ENCODE results near the gene MACROD2. TPM values are rescaled to one million over a fixed set of nuclear protein-coding genes. Genes with fewer than 3 reads are reported as not detected.

Gene MACROD2
- total RNA-seq, 1 experiment from 2014 or later = 1.6 TPM

DNA sequence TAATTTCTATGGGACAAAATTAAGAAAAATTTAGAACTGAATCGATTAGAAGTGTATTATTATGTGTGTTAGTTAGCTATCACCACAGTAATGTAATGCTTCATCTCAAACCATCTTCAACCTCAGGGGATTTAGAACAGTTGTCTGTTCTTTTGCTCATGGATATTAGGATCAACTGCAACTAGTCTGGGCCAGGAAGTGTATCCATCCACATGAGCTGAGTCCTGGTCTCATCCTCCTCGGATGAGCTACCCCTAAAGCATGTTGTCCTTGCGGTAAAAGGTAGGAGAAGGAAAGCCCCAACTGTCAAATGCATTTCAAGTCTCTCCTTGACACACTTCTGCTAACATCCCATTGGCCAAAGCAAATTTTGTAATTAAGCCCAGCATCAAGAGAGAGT, 2040.3 kb downstream of the MACROD2 start:
- H3K4me1 Mint-ChIP-seq = peaks cover 6 to 12% of the 10 kb centered on the region in 2 experiments; a peak in 3 of 4 replicates
- Histone ChIP-seq H4K20me1 (ENCODE audit: control insufficient read depth, insufficient read depth, insufficient read length) (no peaks in the 10 kb centered on the region), H3K27ac (ENCODE audit: insufficient read length, low read depth, low read length) (no peak overlapping the region), H3K14ac (ENCODE audit: insufficient read depth, low read length) (no peak overlapping the region), H2AFZ (ENCODE audit: low read length) (no peak overlapping the region), H3K56ac (ENCODE audit: insufficient read length, low read depth, low read length) (no peak overlapping the region), H4K8ac (replicated peaks; ENCODE audit: insufficient read length, low read depth, low read length) (no peak overlapping the region), H3T11ph (ENCODE audit: low read length) (no peak overlapping the region), H3K4me1 (ENCODE audit: insufficient read depth, low read length) (no peaks in the 10 kb centered on the region), H2BK120ac (ENCODE audit: low read depth, low read length, poor library complexity, severe bottlenecking) (no peak overlapping the region), H2AK5ac (ENCODE audit: insufficient read length, low read length) (no peak overlapping the region), H3K9ac (ENCODE audit: extremely low read depth, insufficient read length, low read length) (no peak overlapping the region), H3K4ac (ENCODE audit: low read depth, low read length) (no peak overlapping the region), H3K27me3 (ENCODE audit: insufficient read depth, low read length) (no peaks in the 10 kb centered on the region), H3K23ac (ENCODE audit: insufficient read length, low read depth, low read length) (no peak overlapping the region), H3K4me2 (ENCODE audit: insufficient read depth, insufficient read length, low read length) (no peak overlapping the region), H2BK15ac (ENCODE audit: low read depth, low read length) (no peak overlapping the region), H3K9me3 (ENCODE audit: control insufficient read depth, low read depth, low read length) (no peaks in the 10 kb centered on the region), H3K18ac (ENCODE audit: insufficient read length, low read depth, low read length) (no peak overlapping the region), H3K23me2 (ENCODE audit: insufficient read length, low read depth, low read length, poor library complexity, severe bottlenecking) (no peaks in the 10 kb centered on the region), H4K5ac (ENCODE audit: insufficient read length, low read depth, low read length) (no peak overlapping the region), H2BK5ac (ENCODE audit: insufficient read length, low read length) (no peak overlapping the region), H4K91ac (ENCODE audit: insufficient read length, low read depth, low read length) (no peak overlapping the region), H2BK12ac (ENCODE audit: insufficient read length, low read depth, low read length) (no peak overlapping the region), H3K79me2 (ENCODE audit: insufficient read depth, low read length) (no peaks in the 10 kb centered on the region), H2BK20ac (ENCODE audit: low read depth, low read length, poor library complexity, severe bottlenecking) (no peak overlapping the region), H3K79me1 (ENCODE audit: insufficient read depth, low read depth, low read length, poor library complexity, severe bottlenecking) (no peaks in the 10 kb centered on the region)
- H3K36me3 Mint-ChIP-seq (ENCODE audit: insufficient read depth in 1 of 3, low read depth in 3 of 3) = no peaks in the 10 kb centered on the region
- no CpG with 5 or more reads among the region's 3 CpGs for WGBS (ENCODE audit: extremely low coverage, insufficient read length, low lambda C conversion rate)
- H3K4me3 Mint-ChIP-seq = no peak overlapping the region
- TF ChIP-seq, protein P1, sequence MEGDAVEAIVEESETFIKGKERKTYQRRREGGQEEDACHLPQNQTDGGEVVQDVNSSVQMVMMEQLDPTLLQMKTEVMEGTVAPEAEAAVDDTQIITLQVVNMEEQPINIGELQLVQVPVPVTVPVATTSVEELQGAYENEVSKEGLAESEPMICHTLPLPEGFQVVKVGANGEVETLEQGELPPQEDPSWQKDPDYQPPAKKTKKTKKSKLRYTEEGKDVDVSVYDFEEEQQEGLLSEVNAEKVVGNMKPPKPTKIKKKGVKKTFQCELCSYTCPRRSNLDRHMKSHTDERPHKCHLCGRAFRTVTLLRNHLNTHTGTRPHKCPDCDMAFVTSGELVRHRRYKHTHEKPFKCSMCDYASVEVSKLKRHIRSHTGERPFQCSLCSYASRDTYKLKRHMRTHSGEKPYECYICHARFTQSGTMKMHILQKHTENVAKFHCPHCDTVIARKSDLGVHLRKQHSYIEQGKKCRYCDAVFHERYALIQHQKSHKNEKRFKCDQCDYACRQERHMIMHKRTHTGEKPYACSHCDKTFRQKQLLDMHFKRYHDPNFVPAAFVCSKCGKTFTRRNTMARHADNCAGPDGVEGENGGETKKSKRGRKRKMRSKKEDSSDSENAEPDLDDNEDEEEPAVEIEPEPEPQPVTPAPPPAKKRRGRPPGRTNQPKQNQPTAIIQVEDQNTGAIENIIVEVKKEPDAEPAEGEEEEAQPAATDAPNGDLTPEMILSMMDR (conservative IDR thresholded peaks at IDR 0.05) = no peak
- no peak for DNase-seq
- H3K27ac Mint-ChIP-seq = no peak overlapping the region
- no peaks in the 10 kb centered on the region for H3K9me3 Mint-ChIP-seq
- H3K27me3 Mint-ChIP-seq (ENCODE audit: low read depth) = no peaks in the 10 kb centered on the region

All from H9 (cell line).